GM19395 (cell line): ENCODE data around the gene KCNG2.

ENCODE experiments used
- ATAC-seq: cut with Tn5 transposase; IDR thresholded peaks from one replicate; pipeline ENCODE4 v1.9.1; 2021; ENCODE audit warnings: mild to moderate bottlenecking, moderate library complexity; ENCODE audit not compliant: unreplicated experiment

The KCNG2 gene

GRCh38 chr18:79903787-79904356 lies 106.1 kb downstream of the KCNG2 start:
- no peak for ATAC-seq

- no peak for ATAC-seq
These were observed 106.8 kb downstream of the KCNG2 start for GRCh38 chr18:79904357-79905147.

- no peak for ATAC-seq
These were observed 107.7 kb downstream of the KCNG2 start for GRCh38 chr18:79905389-79905911.

- no peak for ATAC-seq
These were observed 108.3 kb downstream of the KCNG2 start for GRCh38 chr18:79905993-79906392.

- no peak for ATAC-seq
These were observed 109.0 kb downstream of the KCNG2 start for GRCh38 chr18:79906706-79907105.

- no peak for ATAC-seq
These were observed 113.0 kb downstream of the KCNG2 start for GRCh38 chr18:79910563-79911343.

GRCh38 chr18:79911344-79912270 lies 113.9 kb downstream of the KCNG2 start:
- no peak for ATAC-seq

GRCh38 chr18:79912409-79912991 lies 114.8 kb downstream of the KCNG2 start:
- ATAC-seq = no peak

- no peak for ATAC-seq
These were observed 115.5 kb downstream of the KCNG2 start for GRCh38 chr18:79912994-79913831.

GRCh38 chr18:79914614-79915160 lies 116.9 kb downstream of the KCNG2 start:
- no peak for ATAC-seq

- ATAC-seq = no peak
These were observed 117.7 kb downstream of the KCNG2 start for GRCh38 chr18:79915161-79916127.

GRCh38 chr18:79916128-79916494 lies 118.4 kb downstream of the KCNG2 start:
- no peak for ATAC-seq

GRCh38 chr18:79916546-79917168 lies 118.9 kb downstream of the KCNG2 start:
- no peak for ATAC-seq

GRCh38 chr18:79917169-79917852 lies 119.6 kb downstream of the KCNG2 start:
- ATAC-seq = no peak

GRCh38 chr18:79917853-79918614 lies 120.3 kb downstream of the KCNG2 start:
- ATAC-seq = no peak

- no peak for ATAC-seq
These were observed 120.9 kb downstream of the KCNG2 start for GRCh38 chr18:79918615-79919011.
